Upper lobe of left lung (tissue), 6 donors: ENCODE results near the gene SPINT2. TPM values are rescaled to one million over a fixed set of nuclear protein-coding genes. Genes with fewer than 3 reads are reported as not detected.

ENCODE experiments used
- ATAC-seq, 2 donors: fragments of 200-7000 bp; cut with Tn5 transposase; one replicate each; pipeline ENCODE4 v1.9.1; 2022; ENCODE audit warnings: mild to moderate bottlenecking in 2 of 2, moderate library complexity in 2 of 2; ENCODE audit not compliant: low FRiP score in 2 of 2
- DNase-seq, 2 donors: peaks; one replicate each; pipeline ENCODE4 v3.0.0-alpha.2; 2019 to 2020
- H3K27ac ChIP-seq, 4 donors: fragments of 200-600 bp; sonication (generic); one replicate each; pipeline ENCODE4 v1.5.1; 2016 to 2019
- H3K27me3 ChIP-seq, 4 donors: fragments of 200-600 bp; sonication (generic); one replicate each; pipeline ENCODE4 v1.5.1; 2017 to 2019
- H3K36me3 ChIP-seq, 4 donors: fragments of 200-600 bp; sonication (generic); one replicate each; pipeline ENCODE4 v1.5.1; 2016 to 2019
- H3K4me1 ChIP-seq, 4 donors: fragments of 200-600 bp; sonication (generic); one replicate each; pipeline ENCODE4 v1.5.1; 2018 to 2019
- H3K4me3 ChIP-seq, 4 donors: fragments of 200-600 bp; sonication (generic); one replicate each; pipeline ENCODE4 v1.5.1; 2017 to 2019; ENCODE audit warnings: mild to moderate bottlenecking in 2 of 4, moderate library complexity in 1 of 4
- H3K9me3 ChIP-seq, 4 donors: fragments of 200-600 bp; sonication (generic); one replicate each; pipeline ENCODE4 v1.5.1; 2018 to 2019
- EP300 ChIP-seq, 4 donors: sonication (generic); formaldehyde crosslinking; IDR thresholded peaks; one replicate each; pipeline ENCODE4 v1.5.1; 2017; ENCODE audit warnings: antibody characterized with exemption in 4 of 4, control low read depth in 2 of 4
- POLR2A ChIP-seq, 4 donors: fragments of 450-650 bp; IDR thresholded peaks; one replicate each; pipeline ENCODE4 v1.5.1; 2016 to 2017; ENCODE audit warnings: antibody characterized with exemption in 4 of 4, mild to moderate bottlenecking in 2 of 4
- POLR2AphosphoS5 ChIP-seq, 2 donors: sonication (generic); formaldehyde crosslinking; IDR thresholded peaks; one replicate each; pipeline ENCODE4 v1.5.1; 2017; ENCODE audit warnings: antibody characterized with exemption in 2 of 2
- WGBS, 2 donors: methylation state at CpG; one replicate each; pipeline ENCODE4 v1.1.5; 2017 to 2018; 5-methylcytosine and 5-hydroxymethylcytosine counted together
- total RNA-seq, 6 donors: library from RNA; depleted of rRNA in 4 of 6; stranded (reverse); fragments of >200 nt in 4 of 6; gene quantifications; one replicate each; pipeline versions ENCODE4 v1.1.0 to v1.2.1, GENCODE V29; 2016 to 2021
- TF ChIP-seq, protein P1 (sequence below), 6 experiments: fragments of 450-650 bp in 4 of 6; fragments of 200-600 bp in 2 of 6; sonication (generic) in 2 of 6; IDR thresholded peaks; one replicate each; pipeline ENCODE4 v1.5.1; 2016 to 2019; ENCODE audit warnings: antibody characterized with exemption in 6 of 6
- donor health status: DM: no; HTN: no; CAD: no; lungs with moderate emphysema.
- donor health status: DM: no; HTN: yes; CAD: no; lungs with severe emphysema.

The SPINT2 gene
- total RNA-seq, 6 donors from 2014 or later: 192 to 583 (median 317) TPM

DNA sequence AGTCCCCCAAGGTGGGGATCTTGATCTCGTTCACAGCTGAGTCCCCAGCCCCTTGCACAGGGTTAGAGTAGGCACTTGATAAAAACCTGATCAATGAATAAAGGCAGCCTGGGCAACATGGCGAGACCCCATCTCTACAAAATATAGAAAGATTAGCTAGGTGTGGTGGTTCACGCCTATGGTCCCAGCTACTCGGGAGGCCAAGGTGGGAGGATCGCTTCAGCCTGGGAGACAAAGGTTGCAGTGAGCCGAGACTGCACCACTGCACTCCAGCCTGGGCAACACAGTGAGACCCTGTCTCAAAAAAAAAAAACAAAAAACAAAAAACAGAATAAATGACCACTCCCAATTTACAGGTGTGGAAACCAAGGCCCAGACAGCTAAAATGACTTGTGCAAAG, 46.6 kb downstream of the SPINT2 start:
- H3K4me3 ChIP-seq: no peak overlapping the region
- DNase-seq: no peak
- 97 to 98% methylated on average over 6 of the region's 6 CpGs for WGBS, 2 donors
- H3K27ac ChIP-seq: no peak overlapping the region
- no peaks in the 10 kb centered on the region for H3K9me3 ChIP-seq
- H3K4me1 ChIP-seq: peaks cover 5 to 17% (median 8%) of the 10 kb centered on the region in 4 donors
- no peaks in the 10 kb centered on the region for H3K27me3 ChIP-seq
- peaks cover 0 to 36% (median 22%) of the 10 kb centered on the region in 4 donors for H3K36me3 ChIP-seq
- TF ChIP-seq POLR2A (IDR thresholded peaks at IDR 0.05): no peak
- no peak for TF ChIP-seq POLR2AphosphoS5 (IDR thresholded peaks at IDR 0.05)
- TF ChIP-seq, protein P1, sequence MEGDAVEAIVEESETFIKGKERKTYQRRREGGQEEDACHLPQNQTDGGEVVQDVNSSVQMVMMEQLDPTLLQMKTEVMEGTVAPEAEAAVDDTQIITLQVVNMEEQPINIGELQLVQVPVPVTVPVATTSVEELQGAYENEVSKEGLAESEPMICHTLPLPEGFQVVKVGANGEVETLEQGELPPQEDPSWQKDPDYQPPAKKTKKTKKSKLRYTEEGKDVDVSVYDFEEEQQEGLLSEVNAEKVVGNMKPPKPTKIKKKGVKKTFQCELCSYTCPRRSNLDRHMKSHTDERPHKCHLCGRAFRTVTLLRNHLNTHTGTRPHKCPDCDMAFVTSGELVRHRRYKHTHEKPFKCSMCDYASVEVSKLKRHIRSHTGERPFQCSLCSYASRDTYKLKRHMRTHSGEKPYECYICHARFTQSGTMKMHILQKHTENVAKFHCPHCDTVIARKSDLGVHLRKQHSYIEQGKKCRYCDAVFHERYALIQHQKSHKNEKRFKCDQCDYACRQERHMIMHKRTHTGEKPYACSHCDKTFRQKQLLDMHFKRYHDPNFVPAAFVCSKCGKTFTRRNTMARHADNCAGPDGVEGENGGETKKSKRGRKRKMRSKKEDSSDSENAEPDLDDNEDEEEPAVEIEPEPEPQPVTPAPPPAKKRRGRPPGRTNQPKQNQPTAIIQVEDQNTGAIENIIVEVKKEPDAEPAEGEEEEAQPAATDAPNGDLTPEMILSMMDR (IDR thresholded peaks at IDR 0.05): no peak
- TF ChIP-seq EP300 (IDR thresholded peaks at IDR 0.05): no peak
- no peak for ATAC-seq

DNA sequence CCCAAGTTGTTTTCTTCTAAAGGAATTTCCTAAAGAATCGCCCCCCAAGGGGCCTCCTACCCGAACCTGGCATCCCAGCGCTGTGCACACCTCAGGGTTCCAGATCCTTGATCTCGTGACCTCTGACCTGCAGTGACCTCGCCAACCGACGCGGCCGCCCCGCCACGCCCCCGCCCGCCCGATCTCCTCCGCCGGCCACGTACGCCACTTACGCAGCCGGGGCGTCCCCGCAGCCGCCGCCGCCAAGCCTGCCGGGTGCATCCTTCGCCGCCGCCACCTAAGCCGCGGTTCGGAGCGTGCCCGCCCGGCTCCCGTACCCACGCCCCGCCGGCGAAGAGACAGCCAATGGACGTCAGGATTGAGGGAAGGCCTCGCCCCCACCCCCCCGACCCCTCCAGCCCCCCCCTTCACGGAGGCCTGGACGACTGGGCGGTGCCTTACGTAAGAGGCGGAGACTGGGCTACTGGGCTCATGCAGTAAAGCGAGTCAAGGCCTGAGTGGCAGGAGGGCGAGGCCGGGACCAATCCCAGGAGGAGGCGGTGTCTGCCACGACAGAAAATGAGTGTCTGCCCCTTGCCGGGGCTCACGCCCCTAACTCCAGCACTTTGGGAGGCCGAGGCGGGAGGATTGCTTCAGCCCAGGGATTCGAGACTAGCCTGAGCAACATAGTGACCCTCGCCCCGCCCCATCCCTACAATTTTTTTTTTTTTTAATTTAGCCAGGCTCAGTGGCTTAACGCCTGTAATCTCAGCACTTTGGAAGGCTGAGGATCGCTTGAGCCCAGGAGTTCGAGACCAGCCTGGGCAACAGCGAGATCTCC, 51.5 kb downstream of the SPINT2 start, which contains the start of gene YIF1B:
YIF1B (minus strand) TSS at position 291 of the 820 bp plus-strand sequence; CDS start at position 261, 30 bp downstream.
- 3 to 4% methylated on average over 18 to 25 of the region's 64 CpGs for WGBS, 2 donors
- TF ChIP-seq, protein P1 (IDR thresholded peaks at IDR 0.05): peak in 2 of 6 experiments; percentile 5 to 13
- TF ChIP-seq POLR2AphosphoS5 (IDR thresholded peaks at IDR 0.05) (peak; percentile 83 to 84), POLR2A (IDR thresholded peaks at IDR 0.05) (peak in 2 of 4 donors; percentile 43 to 51), EP300 (IDR thresholded peaks at IDR 0.05) (peak in 1 of 4 donors; percentile 16)
- H3K36me3 ChIP-seq: no peaks in the 10 kb centered on the region
- ATAC-seq (peak; percentile 96 to 98), DNase-seq (peak; percentile 98 to 99)
- peak within 1 kb of the TSS; percentile 77 to 88 (median 82) for H3K27ac ChIP-seq
- H3K9me3 ChIP-seq: no peaks in the 10 kb centered on the region
- peaks cover 32 to 57% (median 40%) of the 10 kb centered on the region in 4 donors for H3K4me1 ChIP-seq
- H3K27me3 ChIP-seq: no peaks in the 10 kb centered on the region
- H3K4me3 ChIP-seq: peak within 1 kb of the TSS; percentile 42 to 65 (median 62)

GRCh38 chr19:38316477-38317067, 52.2 kb downstream of the SPINT2 start:
- 30 to 36% methylated on average over 8 of the region's 8 CpGs for WGBS, 2 donors
- no peak for ATAC-seq
- no peaks in the 10 kb centered on the region for H3K27me3 ChIP-seq
- peak overlapping the region; percentile 77 to 88 (median 82) for H3K27ac ChIP-seq
- no peaks in the 10 kb centered on the region for H3K9me3 ChIP-seq
- peak overlapping the region in 3 of 4 donors; percentile 61 to 65 (median 62) for H3K4me3 ChIP-seq
- DNase-seq: no peak
- no peak for TF ChIP-seq EP300 (IDR thresholded peaks at IDR 0.05)
- no peak for TF ChIP-seq POLR2AphosphoS5 (IDR thresholded peaks at IDR 0.05)
- no peak for TF ChIP-seq POLR2A (IDR thresholded peaks at IDR 0.05)
- TF ChIP-seq, protein P1 (IDR thresholded peaks at IDR 0.05): no peak
- no peaks in the 10 kb centered on the region for H3K36me3 ChIP-seq
- peaks cover 34 to 64% (median 46%) of the 10 kb centered on the region in 4 donors for H3K4me1 ChIP-seq

- Histone ChIP-seq H3K36me3 (no peaks in the 10 kb centered on the region), H3K27ac (peak overlapping the region; percentile 6 to 88 (median 81)), H3K27me3 (no peaks in the 10 kb centered on the region), H3K4me3 (peak overlapping the region in 3 of 4 donors; percentile 4 to 62 (median 61)), H3K4me1 (peaks cover 34 to 67% (median 49%) of the 10 kb centered on the region in 4 donors), H3K9me3 (no peaks in the 10 kb centered on the region)
- 33 to 49% methylated on average over 11 of the region's 11 CpGs for WGBS, 2 donors
- no peak for ATAC-seq
- peak in 1 of 2 donors; percentile 58 for DNase-seq
- no peak for TF ChIP-seq EP300 (IDR thresholded peaks at IDR 0.05)
- TF ChIP-seq POLR2AphosphoS5 (IDR thresholded peaks at IDR 0.05): peak in 1 of 2 donors; percentile 51
Measured at GRCh38 chr19:38317104-38317612, 52.8 kb downstream of the SPINT2 start.

DNA sequence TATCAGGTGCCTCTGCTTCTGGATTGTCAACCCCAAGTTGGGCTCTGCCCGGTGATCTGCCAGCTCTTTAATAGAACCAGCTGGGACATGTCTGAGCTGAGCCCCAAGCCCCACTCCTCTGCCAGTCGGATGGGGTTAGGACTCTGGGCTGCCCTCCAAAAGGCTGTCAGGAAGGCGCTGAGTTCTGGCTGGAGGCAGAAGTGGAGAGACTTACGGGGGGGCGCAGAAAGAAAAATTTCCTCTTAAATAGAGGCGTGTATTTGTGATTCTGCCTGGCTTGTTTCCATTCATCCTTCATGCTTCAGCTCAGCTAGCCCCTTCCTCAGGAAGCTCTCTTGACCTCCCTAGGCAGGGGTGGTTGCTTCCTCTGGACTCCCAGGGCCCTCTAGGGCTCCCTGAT, 54.3 kb downstream of the SPINT2 start:
- DNase-seq: no peak
- TF ChIP-seq, protein P1 (IDR thresholded peaks at IDR 0.05): no peak
- TF ChIP-seq EP300 (IDR thresholded peaks at IDR 0.05): no peak
- Histone ChIP-seq H3K36me3 (no peaks in the 10 kb centered on the region), H3K27ac (peak overlapping the region; percentile 50 to 91 (median 85)), H3K4me3 (peak overlapping the region in 2 of 4 donors; percentile 69 to 78), H3K4me1 (peaks cover 34 to 77% (median 54%) of the 10 kb centered on the region in 4 donors), H3K27me3 (no peaks in the 10 kb centered on the region), H3K9me3 (no peaks in the 10 kb centered on the region)
- no peak for ATAC-seq
- 19 to 51% methylated on average over 5 to 6 of the region's 6 CpGs for WGBS, 2 donors
